GM23338 (cell line): ENCODE measurements around the gene BAHCC1.

Source experiments
- CTCF ChIP-seq, 2 experiments: fragments of 200-600 bp in 1 of 2; sonication (generic) in 1 of 2; conservative IDR thresholded peaks; 2 replicates each; pipeline versions ENCODE4 v1.5.1 to v1.6.1; 2016 to 2017; ENCODE audit warnings: antibody characterized with exemption in 2 of 2, low read depth in 2 of 2, mild to moderate bottlenecking in 2 of 2, moderate library complexity in 1 of 2
- EZH2 ChIP-seq: fragments of 200-600 bp; sonication (generic); IDR thresholded peaks from one replicate; pipeline ENCODE4 v1.8.0; 2017; ENCODE audit warnings: antibody characterized with exemption, mild to moderate bottlenecking, low read depth; ENCODE audit not compliant: unreplicated experiment
- EZH2phosphoT487 ChIP-seq: fragments of 200-600 bp; sonication (generic); IDR thresholded peaks from one replicate; pipeline ENCODE4 v1.8.1; 2018; ENCODE audit warnings: antibody characterized with exemption; ENCODE audit not compliant: unreplicated experiment
- JUNB ChIP-seq: IDR thresholded peaks from one replicate; pipeline ENCODE4 v1.6.1; 2016; ENCODE audit warnings: antibody characterized with exemption; ENCODE audit not compliant: unreplicated experiment
- NANOG ChIP-seq: IDR thresholded peaks from 2 replicates; pipeline ENCODE4 v1.6.1; 2016; ENCODE audit warnings: antibody characterized with exemption, borderline replicate concordance
- POLR2AphosphoS5 ChIP-seq: IDR thresholded peaks from 2 replicates; pipeline ENCODE4 v1.6.1; 2016; ENCODE audit warnings: antibody characterized with exemption, low read depth
- REST ChIP-seq: IDR thresholded peaks from one replicate; pipeline ENCODE4 v1.6.1; 2018; ENCODE audit warnings: antibody characterized with exemption; ENCODE audit not compliant: unreplicated experiment
- STAT1 ChIP-seq: IDR thresholded peaks from one replicate; pipeline ENCODE4 v1.6.1; 2016; ENCODE audit warnings: antibody characterized with exemption; ENCODE audit not compliant: unreplicated experiment
- ZNF114 ChIP-seq: fragments of 250-450 bp; sonication (Bioruptor Pico); IDR thresholded peaks from 2 replicates; pipeline ENCODE4 v1.5.0; 2020; ENCODE audit warnings: mild to moderate bottlenecking, moderate library complexity
- ZNF331 ChIP-seq: fragments of 250-450 bp; sonication (Bioruptor Pico); IDR thresholded peaks from 2 replicates; pipeline ENCODE4 v1.5.0; 2020; ENCODE audit warnings: low read depth, mild to moderate bottlenecking, moderate library complexity

GRCh38 chr17:81469266-81469665 is 74.0 kb downstream of the BAHCC1 start:
- TF ChIP-seq JUNB (no peak), CTCF (conservative IDR thresholded peaks at IDR 0.05; ENCODE audit: low read depth in 2 of 2) (no peak), EZH2 (no peak), EZH2phosphoT487 (no peak), POLR2AphosphoS5 (no peak), REST (no peak), NANOG (no peak), STAT1 (no peak), ZNF114 (CRISPR knock-in tag) (no peak), ZNF331 (CRISPR knock-in tag) (no peak)
